ENCODE results near the gene SLC5A11. TPM values are rescaled to one million over a fixed set of nuclear protein-coding genes. Genes with fewer than 3 reads are reported as not detected.

The SLC5A11 gene
- total RNA-seq, 1 experiment from 2014 or later, result 0.22 TPM

DNA sequence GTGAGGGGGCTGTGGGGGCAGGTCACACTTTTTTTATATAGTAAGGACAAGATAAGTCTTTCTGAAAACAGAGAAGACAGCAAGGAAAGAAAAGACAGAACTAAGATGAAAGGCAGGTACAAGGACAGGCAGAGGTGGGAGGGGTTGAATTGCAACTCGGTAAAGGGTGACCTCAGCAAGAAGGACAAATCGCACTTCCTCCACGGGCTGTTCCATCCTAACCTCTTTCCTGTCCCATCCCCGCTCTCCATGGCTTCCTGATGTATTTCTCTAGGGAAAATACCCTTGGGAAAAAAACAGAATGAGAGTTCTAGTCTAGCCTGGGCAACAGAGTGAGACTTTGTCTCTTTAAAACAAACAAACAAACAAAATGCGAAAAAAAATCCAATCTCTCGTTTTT, 112.1 kb downstream of the SLC5A11 start:
- Mint-ChIP-seq H3K27me3 (ENCODE audit: low read depth) (no peaks in the 10 kb centered on the region), H3K9me3 (peaks cover 8 to 9% of the 10 kb centered on the region in 2 experiments), H3K4me1 (no peaks in the 10 kb centered on the region), H3K36me3 (ENCODE audit: insufficient read depth in 1 of 3, low read depth in 3 of 3) (peaks cover 31 to 90% (median 71%) of the 10 kb centered on the region in 3 experiments), H3K27ac (peak overlapping the region in 1 of 3 experiments; percentile 12; a peak in 1 of 7 replicates), H3K4me3 (no peak overlapping the region)
- no peak overlapping the region for H2AFZ ChIP-seq (ENCODE audit: low read length)
- no peak overlapping the region for H4K91ac ChIP-seq (ENCODE audit: insufficient read length, low read depth, low read length)
- no peak overlapping the region for H3K4ac ChIP-seq (ENCODE audit: low read depth, low read length)
- H3K9ac ChIP-seq (ENCODE audit: extremely low read depth, insufficient read length, low read length), result no peak overlapping the region
- H2BK120ac ChIP-seq (ENCODE audit: low read depth, low read length, poor library complexity, severe bottlenecking), result no peak overlapping the region
- H2BK15ac ChIP-seq (ENCODE audit: low read depth, low read length), result no peak overlapping the region
- no peak overlapping the region for H3K56ac ChIP-seq (ENCODE audit: insufficient read length, low read depth, low read length)
- no CpG with 5 or more reads among the region's 6 CpGs for WGBS (ENCODE audit: extremely low coverage, insufficient read length, low lambda C conversion rate)
- H3K79me1 ChIP-seq (ENCODE audit: insufficient read depth, low read depth, low read length, poor library complexity, severe bottlenecking), result no peaks in the 10 kb centered on the region
- TF ChIP-seq, protein P1, sequence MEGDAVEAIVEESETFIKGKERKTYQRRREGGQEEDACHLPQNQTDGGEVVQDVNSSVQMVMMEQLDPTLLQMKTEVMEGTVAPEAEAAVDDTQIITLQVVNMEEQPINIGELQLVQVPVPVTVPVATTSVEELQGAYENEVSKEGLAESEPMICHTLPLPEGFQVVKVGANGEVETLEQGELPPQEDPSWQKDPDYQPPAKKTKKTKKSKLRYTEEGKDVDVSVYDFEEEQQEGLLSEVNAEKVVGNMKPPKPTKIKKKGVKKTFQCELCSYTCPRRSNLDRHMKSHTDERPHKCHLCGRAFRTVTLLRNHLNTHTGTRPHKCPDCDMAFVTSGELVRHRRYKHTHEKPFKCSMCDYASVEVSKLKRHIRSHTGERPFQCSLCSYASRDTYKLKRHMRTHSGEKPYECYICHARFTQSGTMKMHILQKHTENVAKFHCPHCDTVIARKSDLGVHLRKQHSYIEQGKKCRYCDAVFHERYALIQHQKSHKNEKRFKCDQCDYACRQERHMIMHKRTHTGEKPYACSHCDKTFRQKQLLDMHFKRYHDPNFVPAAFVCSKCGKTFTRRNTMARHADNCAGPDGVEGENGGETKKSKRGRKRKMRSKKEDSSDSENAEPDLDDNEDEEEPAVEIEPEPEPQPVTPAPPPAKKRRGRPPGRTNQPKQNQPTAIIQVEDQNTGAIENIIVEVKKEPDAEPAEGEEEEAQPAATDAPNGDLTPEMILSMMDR (conservative IDR thresholded peaks at IDR 0.05), result no peak
- no peak overlapping the region for H2BK5ac ChIP-seq (ENCODE audit: insufficient read length, low read length)
- H2AK5ac ChIP-seq (ENCODE audit: insufficient read length, low read length), result no peak overlapping the region
- no peaks in the 10 kb centered on the region for H4K20me1 ChIP-seq (ENCODE audit: control insufficient read depth, insufficient read depth, insufficient read length)
- no peak overlapping the region for H2BK20ac ChIP-seq (ENCODE audit: low read depth, low read length, poor library complexity, severe bottlenecking)
- no peaks in the 10 kb centered on the region for H3K4me1 ChIP-seq (ENCODE audit: insufficient read depth, low read length)
- H4K8ac ChIP-seq (replicated peaks; ENCODE audit: insufficient read length, low read depth, low read length), result no peak overlapping the region
- no peaks in the 10 kb centered on the region for H3K79me2 ChIP-seq (ENCODE audit: insufficient read depth, low read length)
- H2BK12ac ChIP-seq (ENCODE audit: insufficient read length, low read depth, low read length), result no peak overlapping the region
- H3K9me3 ChIP-seq (ENCODE audit: control insufficient read depth, low read depth, low read length), result no peaks in the 10 kb centered on the region
- H3K18ac ChIP-seq (ENCODE audit: insufficient read length, low read depth, low read length), result no peak overlapping the region
- no peak overlapping the region for H4K5ac ChIP-seq (ENCODE audit: insufficient read length, low read depth, low read length)
- no peaks in the 10 kb centered on the region for H3K27me3 ChIP-seq (ENCODE audit: insufficient read depth, low read length)
- H3K27ac ChIP-seq (ENCODE audit: insufficient read length, low read depth, low read length), result no peak overlapping the region
- no peak overlapping the region for H3K4me2 ChIP-seq (ENCODE audit: insufficient read depth, insufficient read length, low read length)
- H3K23me2 ChIP-seq (ENCODE audit: insufficient read length, low read depth, low read length, poor library complexity, severe bottlenecking), result no peaks in the 10 kb centered on the region
- no peak overlapping the region for H3T11ph ChIP-seq (ENCODE audit: low read length)
- H3K23ac ChIP-seq (ENCODE audit: insufficient read length, low read depth, low read length), result no peak overlapping the region
- no peak for DNase-seq
- H3K14ac ChIP-seq (ENCODE audit: insufficient read depth, low read length), result no peak overlapping the region

Other genes starting within 250 kb of the SLC5A11 start
- 106 and 114 TPM in 2 replicates for gene TNRC6A, start 116.3 kb upstream of the SLC5A11 start, total RNA-seq (2021)
- 83.4 and 89.7 TPM in 2 replicates for gene ARHGAP17, start 169.4 kb downstream of the SLC5A11 start, total RNA-seq (2021)

Measured in H9 (cell line).